ENCODE measurements around the gene MOSPD2.

The MOSPD2 gene

DNA sequence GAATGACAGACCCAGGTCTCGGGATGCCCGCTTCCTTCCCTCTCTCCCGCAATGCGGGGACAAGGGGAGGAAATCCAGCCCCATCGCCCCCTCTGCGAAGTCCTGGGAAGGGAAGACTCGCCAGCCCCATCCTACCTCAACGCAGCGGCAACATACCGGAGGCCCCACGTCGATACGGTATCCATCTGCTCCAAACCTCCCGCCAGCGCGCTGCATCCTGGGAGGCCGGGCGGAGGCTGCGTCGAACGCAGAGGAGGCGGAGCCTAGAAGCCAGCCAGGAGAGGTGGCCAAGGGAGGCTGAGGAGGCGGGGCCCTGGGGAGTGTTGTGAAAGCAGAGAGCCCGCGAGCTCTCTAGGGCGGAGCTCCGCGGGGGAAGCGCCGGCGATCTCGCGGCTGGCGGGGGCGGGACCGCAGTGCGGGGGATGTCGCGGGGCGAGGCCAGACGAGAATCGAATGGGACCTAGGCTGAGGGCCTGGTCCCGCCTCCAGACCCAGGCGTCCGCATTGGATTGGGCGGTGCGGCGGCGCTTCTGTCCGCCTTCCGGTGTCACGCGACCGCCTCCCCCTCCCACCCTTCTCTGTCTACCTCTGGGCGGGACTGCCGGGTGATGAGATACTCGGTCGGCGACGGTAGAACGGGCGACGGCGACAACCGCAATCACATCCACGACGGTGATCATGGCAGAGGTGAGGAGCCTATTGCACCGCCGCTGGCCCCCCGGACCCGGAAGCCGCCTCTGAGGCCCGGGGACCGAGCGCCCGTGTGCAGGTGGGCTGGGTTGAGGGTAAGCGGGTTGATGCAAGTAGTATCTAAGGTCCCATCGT, at the start of gene MOSPD2, which contains the start of gene FANCB:
MOSPD2 (plus strand) TSS at position 571 of the 825 bp plus-strand sequence; CDS start at position 679, 108 bp downstream.
FANCB (minus strand) TSS at position 219 of the 825 bp plus-strand sequence. CDS start 7,559 bp downstream, outside the sequence.
- peak; percentile 61 for DNase-seq (ENCODE audit: low read depth)

DNA sequence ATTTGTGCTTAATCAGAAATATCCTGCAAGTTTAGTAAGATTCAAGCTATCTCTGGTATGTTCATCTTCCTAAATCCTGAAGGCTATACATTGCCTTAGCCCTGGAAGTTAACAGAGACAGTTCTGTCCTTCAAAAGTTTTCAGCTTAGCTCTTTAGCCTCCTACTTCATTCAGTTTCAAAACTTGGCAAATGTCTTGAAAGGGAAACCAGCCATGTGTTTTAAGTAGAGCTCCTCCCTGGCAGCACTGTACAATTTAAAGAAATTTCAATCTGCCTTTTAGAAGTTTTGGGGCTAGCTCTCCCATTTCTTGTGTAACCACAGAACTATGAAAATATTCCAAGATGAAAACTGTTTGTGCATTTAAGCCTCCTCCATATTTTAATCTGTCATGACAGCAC, 47.4 kb upstream of the MOSPD2 start:
- DNase-seq (ENCODE audit: low read depth), result no peak

DNA sequence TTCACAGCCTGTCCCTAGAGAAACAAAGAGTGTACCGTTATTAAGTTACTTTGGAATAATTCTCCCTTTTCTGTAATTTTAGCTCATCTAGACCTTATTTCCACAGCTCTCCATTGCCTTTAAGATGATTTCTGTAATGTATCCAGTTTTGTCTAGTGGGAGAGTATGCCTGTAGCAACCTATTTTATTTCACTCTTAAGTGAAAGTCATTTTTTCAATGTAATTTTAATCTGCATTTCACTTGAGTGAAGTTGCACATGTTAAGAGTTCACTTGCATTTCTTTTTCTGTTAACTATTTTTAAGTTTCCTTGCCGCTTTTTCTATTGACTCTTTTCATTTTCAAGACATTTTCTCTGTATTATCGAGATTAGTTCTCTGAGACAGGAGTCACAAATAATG, 46.9 kb upstream of the MOSPD2 start:
- DNase-seq (ENCODE audit: low read depth), result no peak

DNA sequence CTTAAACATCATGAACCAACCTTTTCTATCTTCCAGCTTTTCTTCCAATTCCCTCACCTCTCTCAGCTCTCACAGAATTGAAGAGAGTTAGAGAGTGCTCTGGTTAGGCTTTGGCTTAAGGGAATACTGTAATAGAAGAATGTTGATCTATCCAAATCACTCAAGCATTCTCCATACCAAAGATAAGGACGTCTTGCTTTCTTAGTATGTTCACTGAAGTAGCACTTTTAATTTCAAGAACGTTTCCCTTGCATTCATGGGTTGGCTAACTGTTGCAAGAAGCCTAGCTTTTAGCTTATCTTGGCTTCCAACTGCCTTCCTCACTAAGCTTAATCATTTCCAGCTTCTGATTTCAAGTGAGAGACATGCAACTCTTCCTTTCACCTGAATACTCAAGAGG, 43.6 kb upstream of the MOSPD2 start:
- no peak for DNase-seq (ENCODE audit: low read depth)

DNA sequence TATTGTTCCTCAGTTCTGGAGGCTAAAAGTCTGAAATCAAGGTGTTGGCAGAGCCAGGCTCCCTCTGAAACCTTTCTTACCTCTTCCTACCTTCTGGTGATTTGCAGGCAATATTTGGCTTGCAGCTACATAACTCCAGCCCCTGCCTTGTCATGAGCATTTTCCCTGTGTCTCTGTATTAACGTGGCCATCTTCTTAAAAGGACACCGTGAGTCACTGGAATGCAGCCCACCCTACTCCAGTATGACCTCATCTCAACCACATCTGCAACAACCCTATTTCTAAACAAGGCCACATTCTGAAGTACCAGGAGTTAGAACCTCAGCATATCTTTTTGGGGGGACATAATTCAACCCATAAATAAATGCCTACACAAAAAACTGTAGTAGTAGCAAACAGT, 41.1 kb upstream of the MOSPD2 start:
- DNase-seq (ENCODE audit: low read depth), result no peak

DNA sequence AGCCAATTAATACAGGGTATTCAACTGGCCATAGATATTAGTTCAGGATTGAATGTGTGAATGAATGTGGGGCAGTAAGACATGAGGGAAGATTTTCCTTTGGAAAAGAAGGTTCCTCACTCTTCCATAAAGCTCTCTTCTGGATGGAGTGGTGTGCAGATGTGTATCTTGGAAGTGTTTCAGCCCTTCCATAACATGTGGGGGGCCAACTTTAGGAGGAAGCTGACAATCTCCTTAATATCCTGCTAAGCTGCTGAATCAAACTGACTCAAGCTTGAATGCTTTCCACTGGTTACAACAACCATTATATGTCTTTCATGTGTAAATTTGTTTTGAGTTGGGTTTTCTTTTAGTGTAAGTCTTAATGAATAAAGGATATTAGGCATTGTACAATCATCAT, 40.6 kb upstream of the MOSPD2 start:
- DNase-seq (ENCODE audit: low read depth), result no peak

DNA sequence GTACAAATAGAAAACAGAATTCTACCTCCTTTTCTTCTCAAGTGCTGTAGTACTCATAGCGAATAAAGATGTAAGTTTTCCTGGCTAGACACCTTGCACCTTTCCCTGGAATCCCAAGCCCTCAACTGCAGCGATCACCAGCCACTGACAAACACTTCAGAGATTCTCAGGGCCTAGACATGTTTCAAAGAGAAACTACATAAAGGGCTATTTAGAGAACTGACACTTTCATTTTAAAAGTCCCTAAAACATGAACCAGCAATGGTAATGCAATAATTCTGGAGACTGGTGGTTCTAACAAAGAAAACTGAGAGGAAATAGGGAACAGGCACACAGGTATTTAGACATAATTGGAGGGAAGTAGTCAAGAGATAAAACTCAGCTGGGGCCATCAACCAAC, 36.1 kb upstream of the MOSPD2 start:
- DNase-seq (ENCODE audit: low read depth), result no peak

DNA sequence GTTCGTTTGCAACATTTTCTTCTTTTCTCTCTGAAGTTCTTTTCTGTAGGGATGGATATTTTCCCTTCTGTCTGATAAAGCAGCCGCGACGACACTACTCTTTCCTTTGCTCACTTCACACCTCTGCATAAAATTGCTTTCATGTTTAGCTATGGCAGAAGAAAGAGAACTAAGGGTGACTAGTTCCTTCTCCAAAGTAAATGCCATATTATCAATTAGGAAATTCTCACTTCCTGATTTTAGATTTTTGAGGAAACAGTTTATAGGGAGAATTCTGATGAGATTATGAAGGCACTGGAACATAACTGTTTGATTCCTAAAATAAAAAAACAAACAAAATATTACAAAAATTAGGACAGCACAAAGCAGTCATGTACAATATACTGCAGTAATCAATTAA, 29.6 kb upstream of the MOSPD2 start:
- DNase-seq (ENCODE audit: low read depth), result no peak

DNA sequence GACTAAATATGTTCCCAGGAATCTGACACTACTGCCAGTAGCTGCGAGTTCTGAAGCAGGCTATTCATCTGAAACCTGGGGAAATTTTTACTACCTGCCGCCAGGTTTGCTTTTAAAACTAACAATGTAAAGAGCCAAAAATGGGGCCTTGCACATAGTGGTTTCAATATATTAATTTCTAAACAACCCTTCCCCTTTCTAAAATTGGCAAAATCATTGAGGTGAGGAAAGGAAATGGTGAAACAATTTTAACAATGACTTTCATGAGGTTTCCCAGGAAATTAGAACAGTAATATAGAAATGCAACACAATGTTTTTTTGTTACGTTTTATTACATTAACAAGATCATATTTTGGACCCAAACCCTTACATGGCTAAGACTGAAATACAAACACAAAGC, 21.7 kb upstream of the MOSPD2 start:
- no peak for DNase-seq (ENCODE audit: low read depth)

DNA sequence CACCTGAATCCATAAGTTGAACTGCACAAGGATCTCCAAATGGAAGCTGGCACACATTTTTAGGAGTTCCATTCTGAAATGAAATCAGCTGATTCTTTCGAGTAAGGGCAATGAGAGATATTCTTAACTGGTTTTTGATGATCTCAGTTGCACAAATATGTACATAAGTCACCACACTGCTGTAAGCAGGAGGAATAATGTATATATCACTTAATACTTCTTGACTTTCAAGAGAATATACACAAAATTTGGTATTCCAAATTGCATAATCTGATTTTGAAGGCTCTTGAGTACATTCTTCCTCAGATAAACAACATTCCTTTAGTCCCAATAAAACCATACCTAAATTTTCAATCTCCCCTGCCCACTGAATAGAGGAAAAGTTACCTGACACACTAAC, 8.6 kb upstream of the MOSPD2 start:
- DNase-seq (ENCODE audit: low read depth), result no peak

DNA sequence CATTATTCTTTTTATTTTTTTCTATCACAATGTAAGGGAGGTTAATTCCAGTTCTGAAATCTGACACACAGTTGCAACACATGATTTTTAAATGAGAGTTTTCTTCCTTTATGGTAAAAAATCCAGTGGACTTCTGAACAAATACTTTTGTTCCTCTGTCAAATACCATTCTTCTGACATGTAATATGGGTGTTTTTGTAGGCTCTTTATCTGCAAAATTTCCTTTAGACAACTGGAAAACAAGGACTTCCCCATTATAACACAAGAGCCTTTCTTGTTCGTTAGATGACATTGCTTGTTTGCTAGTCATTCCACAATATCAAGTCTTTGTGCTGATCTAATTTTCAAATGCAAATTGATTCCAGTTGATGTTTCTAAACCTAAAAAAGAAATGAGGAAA, 8.0 kb upstream of the MOSPD2 start:
- no peak for DNase-seq (ENCODE audit: low read depth)

DNA sequence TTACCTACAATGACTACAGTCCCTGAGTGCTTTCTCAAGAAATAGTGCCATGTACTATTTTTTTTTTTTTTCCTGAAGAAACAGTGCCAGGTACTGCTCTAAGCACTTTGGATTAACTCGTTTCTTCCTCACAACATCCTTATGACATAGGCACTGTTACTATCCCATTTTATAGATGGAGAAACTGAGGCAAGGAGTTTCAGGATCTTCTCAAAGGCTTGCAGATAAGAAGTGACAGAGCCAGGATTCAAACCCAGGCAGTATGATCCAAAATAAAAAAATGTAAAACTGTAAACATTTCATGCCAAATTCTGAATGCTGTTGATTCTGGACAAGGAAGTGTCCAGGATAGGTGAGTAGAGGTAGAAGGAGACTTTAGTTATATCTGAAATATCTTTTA, 1.5 kb upstream of the MOSPD2 start:
- DNase-seq (ENCODE audit: low read depth), result no peak

DNA sequence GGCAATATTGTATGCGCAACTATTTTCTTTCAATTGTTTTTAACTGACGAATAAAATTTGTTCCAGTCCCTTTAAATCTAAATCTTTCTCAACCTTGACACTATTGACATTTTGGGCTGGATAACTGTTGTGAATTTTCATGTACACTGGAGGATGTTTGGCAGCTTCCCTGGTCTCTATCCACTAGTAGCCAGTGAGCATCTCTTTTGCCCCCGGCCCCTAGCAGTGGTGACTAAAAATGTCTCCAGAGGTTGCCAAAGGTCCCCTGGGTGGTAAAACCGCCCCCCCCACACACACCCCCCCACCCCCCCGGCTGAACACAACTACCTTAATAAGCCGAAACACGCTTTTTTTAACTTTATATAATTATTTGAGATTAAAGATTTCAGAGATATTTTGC, 866 bp upstream of the MOSPD2 start:
- no peak for DNase-seq (ENCODE audit: low read depth)

DNA sequence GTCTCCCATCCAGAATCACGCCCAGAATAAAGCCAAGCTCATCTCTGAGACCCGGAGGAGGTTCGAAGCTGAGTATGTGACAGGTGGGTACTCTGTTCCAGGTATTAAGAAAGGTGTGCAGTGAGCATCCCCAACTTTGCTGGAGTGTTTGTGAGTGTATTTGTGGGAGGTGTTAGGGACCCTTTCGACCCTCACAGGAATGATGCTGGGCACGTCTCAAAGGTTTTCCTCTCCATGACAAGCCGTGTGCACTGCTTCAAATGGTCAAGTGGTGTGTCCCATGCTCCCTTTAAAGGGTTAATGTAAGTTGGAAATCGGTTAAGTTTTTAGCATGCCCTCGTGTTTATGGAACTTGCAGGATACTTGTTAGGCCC, 442 bp downstream of the MOSPD2 start:
- no peak for DNase-seq (ENCODE audit: low read depth)

DNA sequence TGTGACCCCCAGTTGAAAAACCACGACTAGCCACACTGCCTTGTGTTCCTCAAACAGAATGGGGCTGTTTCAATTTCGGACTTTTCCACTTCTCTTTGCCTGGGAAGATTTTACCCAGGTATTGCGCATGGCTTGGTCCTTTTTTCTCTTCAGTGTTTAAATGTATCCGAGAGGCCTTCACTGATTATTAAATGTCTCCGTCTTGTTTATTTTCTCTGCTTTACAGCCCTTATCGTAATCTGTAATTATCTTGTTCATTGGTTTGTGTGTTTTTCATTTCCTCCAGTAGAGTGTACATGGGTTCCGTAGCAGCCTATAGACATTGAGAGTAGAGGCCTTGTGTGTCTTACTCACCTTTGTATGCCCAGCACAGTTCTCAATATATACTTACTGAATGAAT, 2.4 kb downstream of the MOSPD2 start:
- DNase-seq (ENCODE audit: low read depth), result no peak

DNA sequence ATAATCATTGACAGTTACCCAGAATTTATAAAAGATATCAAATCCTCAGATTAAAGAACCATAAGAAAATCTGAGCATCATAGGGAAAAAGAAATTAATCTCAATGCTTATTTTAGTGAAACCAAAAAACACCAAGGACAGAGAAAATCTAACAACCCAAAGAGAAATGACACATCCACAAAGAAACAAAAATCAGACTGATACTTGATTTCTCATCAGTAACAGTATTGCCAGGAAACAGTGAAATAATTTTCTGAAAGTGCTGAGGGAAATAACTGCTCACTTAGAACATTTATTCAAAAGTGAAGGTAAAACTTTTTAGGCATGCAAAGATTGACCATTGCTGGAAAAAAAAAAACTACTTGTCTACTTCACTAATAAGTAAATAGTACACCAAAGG, 10.6 kb downstream of the MOSPD2 start:
- DNase-seq (ENCODE audit: low read depth), result no peak

DNA sequence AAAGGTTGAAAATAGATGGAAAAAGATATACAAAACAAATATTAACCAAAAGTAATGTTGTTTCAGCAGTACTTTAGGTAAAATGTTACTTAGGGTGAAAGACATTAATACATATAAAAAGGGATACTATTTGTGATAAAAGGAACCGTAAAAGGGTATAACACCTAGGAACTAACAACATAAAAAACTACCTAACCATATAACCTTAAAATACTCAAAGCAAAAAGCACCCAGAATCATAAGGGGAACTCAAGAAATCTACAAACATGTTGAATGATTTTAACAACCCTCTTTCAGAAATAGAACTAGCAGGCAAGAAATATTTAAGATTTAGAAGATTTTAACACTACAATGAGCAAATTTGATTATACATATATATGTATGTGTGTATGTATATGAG, 11.5 kb downstream of the MOSPD2 start:
- no peak for DNase-seq (ENCODE audit: low read depth)

DNA sequence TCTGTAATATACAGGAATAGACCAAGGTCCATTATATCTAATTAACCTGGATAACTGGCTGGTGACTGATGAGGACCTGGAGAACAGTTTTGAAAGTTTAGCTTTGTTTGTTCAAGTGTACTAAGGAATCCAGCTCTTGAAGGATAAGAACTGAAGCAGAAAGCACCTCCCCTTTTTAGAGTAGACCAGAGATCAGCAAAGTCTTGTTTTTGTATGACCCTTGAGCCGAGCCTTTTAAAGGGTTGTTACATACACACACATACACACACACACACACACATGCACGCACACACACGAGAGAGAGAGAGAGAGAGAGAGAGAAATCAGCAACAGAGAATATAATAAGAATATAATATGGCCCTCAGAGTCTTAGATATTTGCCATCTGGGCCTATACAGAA, 13.0 kb downstream of the MOSPD2 start:
- DNase-seq (ENCODE audit: low read depth), result no peak

DNA sequence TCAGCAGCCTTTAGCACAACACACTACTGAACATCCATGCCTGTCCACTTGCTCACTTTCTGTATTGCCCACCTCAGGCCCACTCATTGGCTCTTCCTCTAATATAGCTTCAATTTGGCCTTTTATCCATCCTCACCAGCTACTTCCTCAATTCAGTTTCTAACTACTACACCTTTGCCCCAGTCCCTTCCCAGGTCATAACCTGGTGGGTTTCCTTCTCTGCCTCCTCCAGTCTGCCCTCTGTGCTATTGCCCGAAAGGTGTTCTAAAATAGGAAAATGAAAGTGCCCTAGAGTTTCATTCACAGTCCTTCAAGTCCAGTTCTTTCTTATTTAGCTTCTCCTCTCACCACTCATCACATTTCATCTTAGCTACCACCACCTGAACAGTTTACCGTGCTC, 23.1 kb downstream of the MOSPD2 start:
- no peak for DNase-seq (ENCODE audit: low read depth)

DNA sequence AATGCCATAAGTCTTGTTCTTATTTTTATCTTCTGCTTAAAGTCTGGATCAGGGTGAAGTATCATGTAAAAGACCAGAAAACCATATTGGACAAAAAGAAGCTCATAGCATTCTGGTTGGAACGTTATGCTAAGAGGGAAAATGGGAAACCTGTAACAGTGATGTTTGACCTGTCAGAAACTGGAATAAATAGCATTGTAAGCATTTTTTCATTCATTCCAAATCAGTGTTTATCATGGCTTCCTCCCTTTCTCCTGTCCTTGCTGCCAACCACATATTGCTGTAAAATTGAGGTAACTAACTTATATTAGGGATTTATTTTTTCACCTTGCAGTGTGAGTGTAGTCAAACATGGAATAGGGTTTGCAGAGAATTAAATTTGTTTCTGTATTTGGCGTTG, 23.8 kb downstream of the MOSPD2 start:
- no peak for DNase-seq (ENCODE audit: low read depth)

DNA sequence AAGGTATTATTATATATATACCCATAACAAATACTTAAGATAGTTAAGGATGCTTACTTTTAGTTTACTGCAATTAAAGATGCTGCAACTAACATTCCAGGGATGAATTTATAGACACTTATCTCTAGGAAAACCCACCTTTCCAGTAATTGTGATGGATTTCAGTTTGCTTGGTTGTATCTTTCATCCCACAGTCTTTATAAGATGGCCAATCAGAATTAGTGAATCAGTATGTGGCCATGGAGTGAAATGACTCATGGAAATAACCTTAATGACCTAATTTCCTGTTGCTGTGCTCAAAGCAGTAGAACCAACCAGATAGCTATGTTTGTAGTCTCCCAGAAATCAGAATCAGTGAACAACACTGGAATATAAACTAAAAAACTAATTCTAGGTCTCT, 26.4 kb downstream of the MOSPD2 start:
- no peak for DNase-seq (ENCODE audit: low read depth)

DNA sequence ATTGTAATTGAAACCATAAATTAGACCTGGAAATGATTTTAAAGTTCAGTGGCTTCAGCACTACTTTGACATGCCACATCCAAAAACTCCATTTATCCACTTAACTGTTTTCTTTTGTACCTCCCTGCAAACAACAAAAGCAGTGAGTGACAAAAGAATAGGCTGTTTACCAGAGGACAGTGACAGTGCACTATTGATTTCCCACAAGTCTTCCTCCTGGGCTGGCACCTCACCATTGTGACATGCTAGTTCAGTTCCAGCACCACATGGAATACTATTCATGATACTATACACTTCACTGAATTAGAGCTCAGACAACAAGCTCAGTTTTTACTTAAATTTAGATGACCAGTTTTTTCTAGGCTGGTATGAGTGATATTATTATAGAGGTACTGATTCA, 29.3 kb downstream of the MOSPD2 start:
- no peak for DNase-seq (ENCODE audit: low read depth)

DNA sequence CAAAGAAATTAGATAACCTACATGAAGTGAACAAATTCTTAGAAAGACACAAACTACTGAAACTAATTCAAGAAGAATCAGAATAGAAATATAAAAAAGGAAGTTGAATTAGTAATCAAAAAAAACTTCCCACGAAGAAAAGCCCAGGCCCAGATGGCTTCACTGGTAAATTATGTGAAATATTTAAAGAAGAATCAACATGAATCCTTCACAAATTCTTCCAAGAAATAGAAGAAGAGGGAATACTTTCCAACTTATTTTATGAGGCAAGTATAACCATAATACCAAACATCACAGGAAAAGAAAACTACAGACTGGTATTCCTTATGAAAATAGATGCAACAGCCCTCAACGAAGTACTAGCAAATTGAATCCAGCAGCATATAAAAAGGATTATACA, 30.7 kb downstream of the MOSPD2 start:
- no peak for DNase-seq (ENCODE audit: low read depth)

DNA sequence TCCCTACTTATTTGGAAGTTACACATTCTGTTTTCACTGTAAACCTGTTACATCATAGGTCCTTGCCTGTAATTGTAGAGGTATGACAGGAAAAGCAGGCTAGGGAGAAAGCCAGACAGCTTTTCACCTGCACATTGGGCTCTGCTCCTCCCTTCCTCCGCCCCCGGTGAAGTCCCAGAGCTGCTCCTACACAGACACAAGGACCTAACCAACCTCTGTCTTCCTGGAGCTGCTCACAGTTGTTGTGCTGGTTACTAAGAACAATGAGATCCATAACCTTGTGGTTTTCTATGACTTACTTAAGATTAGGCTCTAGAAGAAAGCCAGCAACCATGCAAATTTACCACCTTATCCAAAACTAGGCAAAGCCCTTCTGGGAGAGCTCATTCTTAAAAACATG, 40.0 kb downstream of the MOSPD2 start:
- DNase-seq (ENCODE audit: low read depth), result no peak
